Neural cell (in vitro differentiated cells): ENCODE measurements around the gene SNX30. TPM values are rescaled to one million over a fixed set of nuclear protein-coding genes. Genes with fewer than 3 reads are reported as not detected.

Experiments used
- H2AFZ ChIP-seq: fragments of 200-600, 300-800 bp; sonication (generic), shearing (Covaris generic); 2 replicates; pipeline ENCODE4 v1.6.0; 2014; ENCODE audit warnings: low read depth, mild to moderate bottlenecking, antibody characterized with exemption, low read length, moderate library complexity
- H3F3A ChIP-seq: fragments of 200-600 bp; shearing (Covaris generic); 2 replicates; pipeline ENCODE4 v1.6.1; 2016; ENCODE audit warnings: mild to moderate bottlenecking, moderate library complexity, mixed read lengths, antibody characterized with exemption, low read length; ENCODE audit not compliant: insufficient read depth, poor library complexity, severe bottlenecking
- H3K27ac ChIP-seq: fragments of 200-600, 300-800 bp; sonication (generic), shearing (Covaris generic); 2 replicates; pipeline ENCODE4 v1.5.1; 2014; ENCODE audit warnings: mild to moderate bottlenecking, low read length, moderate library complexity
- H3K27me3 ChIP-seq: fragments of 300-800, 200-600 bp; sonication (generic), shearing (Covaris generic); 2 replicates; pipeline ENCODE4 v1.6.0; 2014; ENCODE audit warnings: mild to moderate bottlenecking, low read depth, low read length, moderate library complexity; ENCODE audit not compliant: insufficient read depth
- H3K36me3 ChIP-seq: fragments of 300-800, 200-600 bp; sonication (generic), shearing (Covaris generic); 2 replicates; pipeline ENCODE4 v1.5.1; 2014; ENCODE audit warnings: mild to moderate bottlenecking, antibody characterized with exemption, low read length, moderate library complexity; ENCODE audit not compliant: insufficient read depth
- H3K4me2 ChIP-seq: fragments of 300-800, 200-600 bp; sonication (generic), shearing (Covaris generic); 2 replicates; pipeline ENCODE4 v1.6.0; 2014; ENCODE audit warnings: mild to moderate bottlenecking, low read length
- H3K4me3 ChIP-seq: fragments of 300-800, 200-600 bp; sonication (generic), shearing (Covaris generic); 2 replicates; pipeline ENCODE4 v1.5.1; 2014; ENCODE audit warnings: mild to moderate bottlenecking, low read length, moderate library complexity
- H3K79me2 ChIP-seq: fragments of 200-600 bp; shearing (Covaris generic); replicated peaks from 2 replicates; pipeline ENCODE4 v1.6.0; 2014; ENCODE audit warnings: mild to moderate bottlenecking, low read length, moderate library complexity; ENCODE audit not compliant: insufficient read depth
- H3K9ac ChIP-seq: fragments of 300-800, 200-600 bp; sonication (generic), shearing (Covaris generic); 2 replicates; pipeline ENCODE4 v1.6.1; 2016; ENCODE audit warnings: mild to moderate bottlenecking, low read length, mixed read lengths
- H3K9me2 ChIP-seq: fragments of 200-600 bp; shearing (Covaris generic); 2 replicates; pipeline ENCODE4 v1.6.1; 2016; ENCODE audit warnings: mild to moderate bottlenecking, low read length, mixed read lengths; ENCODE audit not compliant: insufficient read depth
- H3K9me3 ChIP-seq: fragments of 200-600, 300-800 bp; sonication (generic), shearing (Covaris generic); 2 replicates; pipeline ENCODE4 v1.6.1; 2016; ENCODE audit warnings: mild to moderate bottlenecking, mixed run types, low read length, moderate library complexity, mixed read lengths
- H4K20me1 ChIP-seq: fragments of 200-600 bp; shearing (Covaris generic); 2 replicates; pipeline ENCODE4 v1.6.1; 2016; ENCODE audit warnings: mild to moderate bottlenecking, mixed run types; ENCODE audit not compliant: insufficient read depth
- CTCF ChIP-seq: fragments of 450-650 bp; IDR thresholded peaks from 2 replicates; pipeline ENCODE4 v1.5.1; 2014; ENCODE audit warnings: antibody characterized with exemption, mild to moderate bottlenecking, moderate library complexity; ENCODE audit not compliant: poor library complexity, severe bottlenecking
- EP300 ChIP-seq: fragments of 450-650 bp; conservative IDR thresholded peaks from 2 replicates; pipeline ENCODE4 v1.6.1; 2014; ENCODE audit warnings: antibody characterized with exemption, mild to moderate bottlenecking, moderate library complexity; ENCODE audit not compliant: poor library complexity, severe bottlenecking
- EZH2 ChIP-seq: fragments of 200-600, 300-800 bp; shearing (Covaris generic), sonication (generic); IDR thresholded peaks from 2 replicates; pipeline ENCODE4 v1.6.1; 2014; ENCODE audit warnings: antibody characterized with exemption, low read length, borderline replicate concordance, mild to moderate bottlenecking; ENCODE audit not compliant: insufficient read depth, poor library complexity, severe bottlenecking
- MXI1 ChIP-seq: fragments of 450-650 bp; conservative IDR thresholded peaks from 2 replicates; pipeline ENCODE4 v1.6.1; 2014; ENCODE audit warnings: antibody characterized with exemption, mild to moderate bottlenecking; ENCODE audit not compliant: poor library complexity, severe bottlenecking
- POLR2AphosphoS5 ChIP-seq: IDR thresholded peaks from 2 replicates; pipeline ENCODE4 v1.6.1; 2012
- RAD21 ChIP-seq: fragments of 450-650 bp; conservative IDR thresholded peaks from 2 replicates; pipeline ENCODE4 v1.6.1; 2014; ENCODE audit warnings: antibody characterized with exemption, mild to moderate bottlenecking, moderate library complexity
- SMC3 ChIP-seq: fragments of 450-650 bp; conservative IDR thresholded peaks from 2 replicates; pipeline ENCODE4 v1.6.1; 2014; ENCODE audit warnings: antibody characterized with exemption, mild to moderate bottlenecking, moderate library complexity; ENCODE audit not compliant: poor library complexity
- TAF1 ChIP-seq: IDR thresholded peaks from 2 replicates; pipeline ENCODE4 v1.6.1; 2012; ENCODE audit warnings: low read depth
- polyA plus RNA-seq: library from polyadenylated mRNA; depleted of rRNA; stranded (reverse); fragments of >200 nt; gene quantifications from 2 replicates; pipeline ENCODE4 v1.2.3, GENCODE V29; 2014
- TF ChIP-seq, protein P1 (sequence below): IDR thresholded peaks from 2 replicates; pipeline ENCODE4 v1.6.1; 2012; ENCODE audit warnings: borderline replicate concordance

SNX30 gene
- polyA plus RNA-seq, 1 donor from 2014 or later: 30.0 TPM

GRCh38 chr9:112863214-112863613, 112.7 kb downstream of the SNX30 start:
- Histone ChIP-seq H3K27ac (no peak overlapping the region), H4K20me1 (no peaks in the 10 kb centered on the region), H3K9me2 (no peaks in the 10 kb centered on the region), H3K4me2 (no peak overlapping the region), H3K9me3 (no peaks in the 10 kb centered on the region), H3K9ac (no peak overlapping the region), H3K27me3 (no peaks in the 10 kb centered on the region), H3K36me3 (no peaks in the 10 kb centered on the region), H3F3A (no peaks in the 10 kb centered on the region), H3K4me3 (no peak overlapping the region), H3K79me2 (no peaks in the 10 kb centered on the region), H2AFZ (no peak overlapping the region)
- TF ChIP-seq RAD21 (no peak), POLR2AphosphoS5 (no peak), EZH2 (no peak), EP300 (no peak)

DNA sequence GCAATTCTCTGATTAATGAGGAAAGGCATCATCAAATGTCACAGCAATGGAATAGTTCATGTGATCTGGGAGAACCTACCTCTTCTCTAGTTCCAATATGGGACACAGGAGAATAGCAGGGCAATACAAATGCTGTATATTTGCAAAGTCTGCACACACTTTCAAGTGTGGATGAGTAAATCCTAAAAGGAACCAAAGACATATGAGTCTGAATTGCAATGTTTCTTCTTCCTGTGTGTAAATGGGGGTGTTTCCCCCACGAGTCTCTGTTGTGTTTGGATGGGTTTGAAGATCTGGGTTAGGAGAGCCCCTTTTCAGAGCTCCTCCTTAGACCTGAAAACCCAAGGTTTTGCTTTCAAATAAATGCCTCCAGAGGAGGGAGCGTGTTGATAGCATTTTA, 113.2 kb downstream of the SNX30 start:
- H3F3A ChIP-seq: no peaks in the 10 kb centered on the region
- no peaks in the 10 kb centered on the region for H3K79me2 ChIP-seq
- H3K36me3 ChIP-seq: no peaks in the 10 kb centered on the region
- H4K20me1 ChIP-seq: no peaks in the 10 kb centered on the region
- TF ChIP-seq RAD21 (no peak), CTCF (no peak), POLR2AphosphoS5 (no peak), EZH2 (no peak), TAF1 (no peak), EP300 (no peak), MXI1 (no peak), SMC3 (no peak)
- TF ChIP-seq, protein P1, sequence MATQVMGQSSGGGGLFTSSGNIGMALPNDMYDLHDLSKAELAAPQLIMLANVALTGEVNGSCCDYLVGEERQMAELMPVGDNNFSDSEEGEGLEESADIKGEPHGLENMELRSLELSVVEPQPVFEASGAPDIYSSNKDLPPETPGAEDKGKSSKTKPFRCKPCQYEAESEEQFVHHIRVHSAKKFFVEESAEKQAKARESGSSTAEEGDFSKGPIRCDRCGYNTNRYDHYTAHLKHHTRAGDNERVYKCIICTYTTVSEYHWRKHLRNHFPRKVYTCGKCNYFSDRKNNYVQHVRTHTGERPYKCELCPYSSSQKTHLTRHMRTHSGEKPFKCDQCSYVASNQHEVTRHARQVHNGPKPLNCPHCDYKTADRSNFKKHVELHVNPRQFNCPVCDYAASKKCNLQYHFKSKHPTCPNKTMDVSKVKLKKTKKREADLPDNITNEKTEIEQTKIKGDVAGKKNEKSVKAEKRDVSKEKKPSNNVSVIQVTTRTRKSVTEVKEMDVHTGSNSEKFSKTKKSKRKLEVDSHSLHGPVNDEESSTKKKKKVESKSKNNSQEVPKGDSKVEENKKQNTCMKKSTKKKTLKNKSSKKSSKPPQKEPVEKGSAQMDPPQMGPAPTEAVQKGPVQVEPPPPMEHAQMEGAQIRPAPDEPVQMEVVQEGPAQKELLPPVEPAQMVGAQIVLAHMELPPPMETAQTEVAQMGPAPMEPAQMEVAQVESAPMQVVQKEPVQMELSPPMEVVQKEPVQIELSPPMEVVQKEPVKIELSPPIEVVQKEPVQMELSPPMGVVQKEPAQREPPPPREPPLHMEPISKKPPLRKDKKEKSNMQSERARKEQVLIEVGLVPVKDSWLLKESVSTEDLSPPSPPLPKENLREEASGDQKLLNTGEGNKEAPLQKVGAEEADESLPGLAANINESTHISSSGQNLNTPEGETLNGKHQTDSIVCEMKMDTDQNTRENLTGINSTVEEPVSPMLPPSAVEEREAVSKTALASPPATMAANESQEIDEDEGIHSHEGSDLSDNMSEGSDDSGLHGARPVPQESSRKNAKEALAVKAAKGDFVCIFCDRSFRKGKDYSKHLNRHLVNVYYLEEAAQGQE: no peak
- H3K4me2 ChIP-seq: no peak overlapping the region
- H3K9me2 ChIP-seq: no peaks in the 10 kb centered on the region
- no peak overlapping the region for H3K27ac ChIP-seq
- no peak overlapping the region for H3K4me3 ChIP-seq
- H3K9me3 ChIP-seq: no peaks in the 10 kb centered on the region
- H2AFZ ChIP-seq: no peak overlapping the region
- no peak overlapping the region for H3K9ac ChIP-seq
- no peaks in the 10 kb centered on the region for H3K27me3 ChIP-seq

DNA sequence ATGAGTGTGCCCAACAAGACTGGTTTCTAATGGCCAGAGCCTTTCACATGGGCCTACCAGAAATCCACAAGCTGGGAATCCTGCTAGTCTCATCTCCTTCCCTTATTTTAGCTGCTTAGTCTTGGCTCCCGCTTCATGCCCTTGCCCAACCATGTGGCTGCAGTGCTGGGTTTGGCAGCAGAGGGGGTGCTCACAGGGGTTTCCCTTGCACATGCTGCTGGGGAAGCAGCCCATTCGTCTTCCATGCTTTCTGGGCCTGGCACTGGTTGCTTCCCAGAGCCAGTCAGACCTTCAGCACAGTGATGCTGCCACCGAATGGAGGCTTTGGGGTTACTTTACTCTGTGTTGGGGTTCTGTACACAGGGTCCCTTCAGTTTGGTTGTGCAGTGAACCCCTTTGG, 113.8 kb downstream of the SNX30 start:
- no peak overlapping the region for H3K27ac ChIP-seq
- H3K4me2 ChIP-seq: no peak overlapping the region
- H2AFZ ChIP-seq: no peak overlapping the region
- H3K9me3 ChIP-seq: no peaks in the 10 kb centered on the region
- no peaks in the 10 kb centered on the region for H3K9me2 ChIP-seq
- H4K20me1 ChIP-seq: no peaks in the 10 kb centered on the region
- H3K27me3 ChIP-seq: no peaks in the 10 kb centered on the region
- no peak overlapping the region for H3K4me3 ChIP-seq
- no peaks in the 10 kb centered on the region for H3K36me3 ChIP-seq
- H3K9ac ChIP-seq: no peak overlapping the region
- H3F3A ChIP-seq: no peaks in the 10 kb centered on the region
- no peaks in the 10 kb centered on the region for H3K79me2 ChIP-seq
- no peak for TF ChIP-seq CTCF
- TF ChIP-seq TAF1: no peak
- TF ChIP-seq RAD21: no peak
- TF ChIP-seq MXI1: no peak
- no peak for TF ChIP-seq POLR2AphosphoS5
- TF ChIP-seq, protein P1: no peak
- TF ChIP-seq SMC3: no peak
- no peak for TF ChIP-seq EP300
- no peak for TF ChIP-seq EZH2
